HG03159 (cell line): ENCODE results near the gene ITPR1.
A peak's percentile ranks its signal among the peaks of the same experiment; 100 is the strongest.

ENCODE experiments used
- ATAC-seq: cut with Tn5 transposase; IDR thresholded peaks from one replicate; pipeline ENCODE4 v1.9.1; 2021; ENCODE audit warnings: mild to moderate bottlenecking, moderate library complexity; ENCODE audit not compliant: unreplicated experiment

The ITPR1 gene

DNA sequence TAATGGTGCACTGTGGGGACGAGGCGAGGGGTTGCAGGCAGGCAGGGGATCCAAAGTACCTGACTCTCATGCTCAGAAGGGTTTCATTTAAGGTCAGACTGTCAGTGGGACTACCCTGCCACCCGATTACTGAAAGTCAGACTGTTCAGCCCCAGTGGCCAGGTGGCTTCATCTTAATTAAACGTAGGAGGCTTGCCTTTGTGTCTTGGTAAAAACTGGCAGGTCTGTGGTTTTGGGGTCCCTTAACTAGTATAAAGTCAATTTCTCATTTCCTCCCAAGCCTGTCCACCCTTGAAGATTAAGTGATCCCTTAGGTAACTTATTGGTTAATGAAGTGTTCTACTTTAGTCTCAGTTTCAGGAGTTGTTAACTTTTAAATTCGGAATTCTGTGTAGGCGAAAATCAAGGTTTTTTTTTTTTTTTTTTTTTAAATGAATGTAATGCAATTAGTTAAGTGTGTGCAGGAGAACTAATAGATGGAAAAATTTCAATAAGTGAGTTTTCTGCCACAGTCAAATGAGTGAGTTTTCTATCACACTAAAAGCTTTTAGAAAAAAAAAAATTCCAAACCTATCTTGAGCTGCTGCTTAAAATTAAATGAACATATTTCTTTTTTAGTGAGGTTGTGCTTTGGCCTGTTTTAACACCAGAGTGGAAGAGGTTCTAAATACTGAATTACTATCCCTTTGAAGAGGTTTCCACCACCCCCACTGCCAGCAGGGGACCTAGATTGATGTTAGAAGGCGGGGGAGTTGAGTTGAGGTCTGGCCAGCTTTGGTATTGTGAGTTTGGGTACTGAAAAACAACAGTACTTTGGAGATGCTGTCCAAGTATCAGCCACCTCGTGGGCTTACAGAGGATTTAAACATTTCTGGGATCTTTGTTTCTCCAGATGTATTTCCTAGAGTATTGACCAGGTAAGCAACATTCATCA lies 15.2 kb downstream of the ITPR1 start:
- ATAC-seq, result peak; percentile 72

DNA sequence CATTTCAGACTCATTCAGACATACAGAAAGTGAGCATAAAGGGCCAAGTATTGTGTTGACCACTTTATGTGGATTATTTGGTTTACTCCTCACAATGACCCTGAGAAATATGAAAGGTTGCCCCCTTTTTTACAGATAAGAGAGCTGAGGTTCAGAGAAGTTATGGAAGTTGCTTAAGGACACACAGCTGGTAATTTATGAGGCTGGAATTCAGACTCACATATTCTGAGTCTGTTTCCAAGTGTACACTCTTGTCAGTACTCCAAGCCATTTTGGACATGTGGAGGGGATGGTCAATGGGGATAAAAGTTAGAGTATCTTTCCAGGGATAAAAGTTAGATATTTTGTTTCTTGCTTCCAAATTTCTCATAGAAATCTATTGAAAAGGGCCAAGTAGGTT lies 15.9 kb downstream of the ITPR1 start:
- no peak for ATAC-seq

DNA sequence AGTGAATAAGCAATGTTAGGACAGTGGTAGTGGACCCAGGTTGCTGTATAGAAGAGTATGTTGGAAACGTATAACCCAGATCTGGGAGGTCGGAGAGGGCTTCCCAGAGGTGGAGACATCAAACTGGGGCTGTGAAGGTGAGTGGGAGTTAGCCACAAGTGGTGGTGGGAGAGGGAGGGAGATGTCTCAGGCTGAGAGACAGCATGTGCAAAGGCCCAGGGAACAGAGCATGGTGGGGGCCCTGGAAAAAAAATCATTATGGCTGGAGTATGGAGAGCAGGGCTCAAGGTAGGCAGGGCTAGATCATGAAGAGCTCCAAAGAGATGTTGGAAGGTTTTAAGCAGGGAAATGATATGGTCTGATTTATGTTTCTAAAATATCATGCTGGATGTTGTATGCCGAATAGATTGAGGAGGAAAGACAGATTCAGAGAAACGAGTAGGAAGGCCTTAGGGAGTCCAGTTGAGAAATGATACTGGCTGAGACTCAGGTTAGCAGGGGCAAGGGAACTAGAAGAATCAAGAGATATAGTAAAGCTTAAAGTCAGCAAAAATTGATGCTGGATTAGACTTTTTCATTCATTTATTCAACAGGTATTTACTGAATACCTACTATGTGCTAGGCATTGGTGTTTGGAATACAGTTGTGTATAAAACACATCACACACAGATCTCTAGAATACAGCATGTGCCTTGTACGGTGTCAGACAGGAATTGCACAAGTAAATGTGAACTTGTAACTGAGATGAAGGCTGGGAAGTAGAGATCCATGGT lies 17.0 kb downstream of the ITPR1 start:
- no peak for ATAC-seq

DNA sequence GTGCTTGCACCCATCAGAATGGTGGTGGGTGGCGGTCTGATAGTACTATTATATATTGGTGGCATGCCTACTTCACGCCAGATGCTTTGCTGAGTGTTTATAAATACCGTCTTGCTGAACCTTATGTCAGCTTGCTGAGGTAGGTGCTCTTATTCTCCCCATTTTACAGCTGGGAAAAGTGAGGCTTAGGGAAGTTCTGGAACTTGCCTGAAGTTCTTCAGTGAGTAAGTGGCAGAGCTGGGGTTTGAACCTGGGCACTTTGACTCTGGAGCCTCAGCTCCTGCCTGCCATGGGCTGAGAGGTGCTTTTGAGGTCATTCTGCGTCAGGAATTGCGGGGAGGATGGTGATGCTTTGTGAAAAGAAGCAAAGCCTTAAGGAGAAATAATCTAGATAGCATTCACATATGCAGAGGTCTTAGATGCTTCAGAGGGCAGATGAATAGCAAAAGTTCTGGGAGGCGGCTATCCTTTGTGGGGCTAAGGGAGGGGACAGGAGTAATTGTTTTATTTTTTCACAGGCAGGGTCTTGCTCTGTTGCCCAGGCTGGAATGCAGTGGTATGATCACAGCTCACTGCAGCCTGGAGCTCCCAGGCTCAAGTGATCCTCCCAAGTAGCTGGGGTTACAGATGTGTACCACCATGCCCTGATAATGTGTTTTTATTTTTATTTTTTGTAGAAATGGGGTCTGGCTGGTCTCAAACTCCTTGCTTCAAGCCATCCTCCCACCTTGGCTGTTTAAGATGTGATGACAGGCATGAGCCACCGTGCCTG lies 18.5 kb downstream of the ITPR1 start:
- ATAC-seq, result no peak

DNA sequence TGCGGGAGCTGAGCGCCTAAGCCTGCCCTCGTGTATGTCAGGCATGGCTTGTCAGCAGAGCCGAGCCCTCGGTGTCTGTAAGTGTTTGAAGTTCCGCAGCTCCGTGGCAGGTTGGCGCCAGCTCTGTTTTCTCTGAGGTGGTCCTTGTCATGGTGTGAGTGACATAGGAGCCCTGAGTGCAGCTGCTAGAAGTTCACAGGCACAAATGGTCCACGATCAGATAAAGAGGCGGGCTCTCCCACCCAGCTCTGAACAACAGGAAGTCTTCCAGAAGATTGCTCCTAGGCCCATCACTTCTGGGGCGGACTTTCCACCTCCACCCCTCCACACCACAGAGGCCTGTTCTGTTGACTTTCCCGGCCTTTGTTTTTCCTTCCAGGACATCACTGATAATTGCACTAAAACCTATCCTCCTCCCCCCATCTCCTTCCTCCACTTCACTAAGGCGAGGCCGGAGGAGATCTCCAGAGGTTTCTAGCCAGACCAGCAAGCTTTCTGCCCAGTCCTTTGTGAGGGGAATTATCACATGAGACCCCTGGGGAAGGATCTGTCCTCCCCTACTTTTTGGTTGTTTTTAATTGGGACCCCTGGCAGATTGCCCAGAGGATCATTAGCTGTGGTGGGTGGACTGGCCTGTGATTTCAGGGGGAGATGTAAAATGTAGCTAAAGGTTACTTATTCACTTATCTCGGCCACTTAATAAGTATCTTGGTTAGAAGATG lies 19.9 kb downstream of the ITPR1 start:
- ATAC-seq, result no peak

DNA sequence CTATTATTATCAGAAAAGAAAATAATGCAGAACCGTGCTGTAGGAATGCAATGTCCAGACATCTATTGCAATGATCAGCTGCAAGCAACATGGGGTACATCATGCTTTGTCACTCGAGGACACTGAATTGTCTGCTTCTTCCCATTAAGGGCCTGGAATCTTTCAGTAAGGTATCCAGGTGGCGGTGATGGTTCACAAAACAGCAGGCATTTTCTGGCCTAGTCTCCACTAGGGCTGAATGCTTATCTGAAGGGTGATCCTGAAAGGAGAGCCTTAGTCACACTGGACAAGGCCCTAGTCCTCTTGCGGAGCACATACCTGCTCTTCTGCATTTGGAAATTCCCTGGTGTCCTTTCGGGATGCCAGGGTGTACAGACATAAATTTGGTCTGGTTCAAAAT lies 21.2 kb downstream of the ITPR1 start:
- no peak for ATAC-seq

DNA sequence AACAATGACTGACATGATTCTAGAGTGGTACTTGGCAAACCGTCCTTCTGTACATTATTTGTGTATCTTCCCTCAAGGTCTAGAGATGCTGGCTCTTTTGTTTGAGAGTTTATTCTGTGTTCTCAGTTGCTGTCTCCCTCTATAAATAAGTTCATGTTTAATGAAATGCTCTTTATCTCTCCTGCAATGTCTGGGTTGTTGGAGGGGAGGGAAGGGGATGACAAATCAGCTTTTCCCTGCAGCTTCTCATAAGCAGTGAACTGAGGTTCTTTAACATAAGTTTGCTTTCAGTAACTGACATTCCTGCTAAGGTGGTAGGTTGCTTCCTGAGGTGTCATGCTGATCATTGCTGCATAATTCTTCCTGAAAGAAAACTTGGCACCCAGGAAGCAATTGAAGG lies 21.8 kb downstream of the ITPR1 start:
- ATAC-seq, result no peak

DNA sequence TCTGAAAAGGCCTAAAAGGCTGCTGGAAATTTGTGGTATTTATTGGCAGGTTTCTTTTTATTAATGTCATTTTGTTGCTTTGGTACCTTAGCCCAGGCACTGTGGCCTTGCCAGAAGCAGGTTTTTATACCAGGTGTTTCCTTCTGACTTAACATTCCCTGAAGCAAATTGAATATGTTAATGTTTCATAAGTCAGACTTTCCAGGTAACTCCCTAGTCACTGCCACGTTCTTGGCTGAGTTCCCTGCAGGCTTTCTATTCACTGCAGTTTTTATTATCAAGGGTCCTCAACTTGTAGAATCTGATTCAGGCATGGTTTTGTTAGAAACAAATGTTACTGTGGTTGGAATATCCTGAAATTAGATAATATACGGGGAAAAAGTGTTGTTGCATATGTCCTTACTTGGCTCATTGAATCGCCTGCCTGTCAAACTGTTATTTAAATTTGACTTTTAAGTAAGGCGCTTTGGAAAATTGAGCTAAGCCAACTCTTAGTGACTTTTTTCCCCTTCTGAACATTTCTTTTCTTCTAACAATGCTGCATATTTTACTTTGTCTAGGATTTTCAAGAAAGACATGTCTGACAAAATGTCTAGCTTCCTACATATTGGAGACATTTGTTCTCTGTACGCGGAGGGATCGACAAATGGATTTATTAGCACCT lies 22.9 kb downstream of the ITPR1 start:
- ATAC-seq, result no peak

DNA sequence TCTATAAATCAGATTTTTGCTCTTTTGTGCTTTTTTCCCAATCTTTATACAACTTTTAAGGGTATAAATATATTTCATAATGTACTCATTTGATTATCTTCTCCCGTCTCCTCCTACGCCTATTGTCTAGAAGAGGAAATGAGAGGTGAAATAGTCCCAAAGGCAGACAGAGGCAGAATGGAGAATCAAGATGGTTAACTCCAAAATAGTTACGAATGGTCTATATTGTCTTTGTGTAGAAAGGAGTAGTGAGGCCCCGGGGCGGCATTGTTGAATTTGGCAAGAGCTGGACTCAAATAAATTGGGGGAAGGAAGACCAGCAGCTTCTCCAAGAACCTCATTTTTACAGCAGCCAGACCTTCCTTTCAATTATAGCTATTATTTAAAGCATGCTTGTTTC lies 23.9 kb downstream of the ITPR1 start:
- ATAC-seq, result no peak

DNA sequence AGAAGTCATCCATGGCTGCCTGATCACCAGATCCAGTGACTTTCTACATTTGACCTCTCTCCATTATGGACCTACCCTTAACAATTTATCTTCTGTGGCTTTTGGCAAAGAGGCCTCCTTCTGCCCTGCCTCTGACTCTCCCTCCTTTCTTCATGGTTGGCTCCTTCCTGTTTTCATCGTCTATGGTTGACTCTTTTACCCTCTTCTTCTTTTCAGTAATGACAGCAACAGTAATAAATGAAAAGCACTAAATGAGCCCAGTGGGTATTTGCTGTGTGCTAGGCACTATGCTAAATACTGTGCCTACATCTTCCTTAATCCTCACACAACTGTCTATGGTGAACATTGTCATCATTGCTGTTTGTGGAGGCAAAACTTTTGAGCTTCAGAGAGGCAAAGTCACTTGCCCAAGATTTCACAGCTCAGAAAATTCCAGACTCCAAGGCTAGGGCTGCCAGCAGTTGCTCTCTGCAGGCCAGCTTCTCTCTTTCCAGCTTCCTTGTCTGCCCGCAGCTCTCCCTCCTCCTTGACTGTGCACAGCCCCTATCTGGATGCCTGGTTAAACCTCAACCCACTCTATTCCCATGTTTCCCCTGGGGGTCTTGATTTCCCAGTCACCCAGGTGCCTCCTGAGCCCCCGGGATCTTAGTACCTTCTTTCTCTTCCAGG lies 24.6 kb downstream of the ITPR1 start:
- ATAC-seq, result no peak

DNA sequence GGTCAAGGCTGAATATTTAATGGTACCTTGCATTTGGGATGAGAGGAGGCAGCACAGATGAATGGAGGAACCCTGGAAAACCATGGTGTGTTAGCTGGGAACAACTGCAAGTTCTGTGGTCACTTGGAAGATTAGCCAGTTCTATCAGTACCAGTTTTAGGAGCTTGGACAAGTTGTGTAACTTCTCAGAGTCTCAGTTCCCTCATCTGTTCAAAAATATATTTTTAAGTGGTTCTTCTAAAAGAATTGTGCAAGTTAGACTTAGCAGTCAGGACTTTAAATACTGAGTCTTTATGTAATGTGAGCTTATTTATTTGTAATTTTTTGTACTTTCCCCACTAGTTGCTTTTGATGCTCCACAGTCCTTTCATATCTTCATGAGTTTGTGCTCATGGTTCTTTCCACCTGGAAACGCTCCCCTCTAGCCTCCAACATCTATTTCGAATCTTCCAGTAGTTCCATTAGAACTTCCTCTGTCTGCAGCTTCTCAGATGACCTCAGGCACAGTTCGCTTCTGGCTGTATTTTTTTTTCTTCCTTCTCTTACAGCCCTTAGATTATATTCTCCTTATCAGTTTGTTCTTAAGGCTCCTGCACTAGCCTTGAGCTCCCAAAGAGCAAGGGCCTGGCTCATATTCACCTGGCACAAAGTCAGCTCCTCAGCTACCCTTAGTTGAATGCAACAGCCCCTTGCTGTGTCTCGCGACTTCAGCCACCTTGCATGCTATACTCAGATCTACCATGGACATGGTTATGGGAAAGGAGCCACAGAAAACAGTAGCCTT lies 27.1 kb downstream of the ITPR1 start:
- no peak for ATAC-seq

DNA sequence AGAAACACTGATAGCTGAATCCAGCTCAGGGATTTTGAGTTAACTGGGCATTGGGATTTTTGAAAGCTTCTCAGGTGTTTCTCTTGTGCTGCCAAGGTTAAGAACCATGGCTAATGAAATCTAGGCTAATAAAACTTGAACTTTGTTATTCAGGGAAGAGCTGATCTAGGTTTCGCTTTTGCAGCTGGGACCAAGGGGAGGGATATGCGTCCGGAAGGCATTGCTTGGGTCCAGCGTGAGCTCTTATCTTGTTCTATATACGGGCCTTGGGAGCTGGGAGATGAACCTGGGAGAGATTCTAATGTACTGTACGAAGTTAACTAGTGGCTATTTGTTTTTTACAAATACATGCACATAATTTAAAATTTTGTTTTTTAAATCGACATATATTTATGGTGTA lies 29.8 kb downstream of the ITPR1 start:
- no peak for ATAC-seq

DNA sequence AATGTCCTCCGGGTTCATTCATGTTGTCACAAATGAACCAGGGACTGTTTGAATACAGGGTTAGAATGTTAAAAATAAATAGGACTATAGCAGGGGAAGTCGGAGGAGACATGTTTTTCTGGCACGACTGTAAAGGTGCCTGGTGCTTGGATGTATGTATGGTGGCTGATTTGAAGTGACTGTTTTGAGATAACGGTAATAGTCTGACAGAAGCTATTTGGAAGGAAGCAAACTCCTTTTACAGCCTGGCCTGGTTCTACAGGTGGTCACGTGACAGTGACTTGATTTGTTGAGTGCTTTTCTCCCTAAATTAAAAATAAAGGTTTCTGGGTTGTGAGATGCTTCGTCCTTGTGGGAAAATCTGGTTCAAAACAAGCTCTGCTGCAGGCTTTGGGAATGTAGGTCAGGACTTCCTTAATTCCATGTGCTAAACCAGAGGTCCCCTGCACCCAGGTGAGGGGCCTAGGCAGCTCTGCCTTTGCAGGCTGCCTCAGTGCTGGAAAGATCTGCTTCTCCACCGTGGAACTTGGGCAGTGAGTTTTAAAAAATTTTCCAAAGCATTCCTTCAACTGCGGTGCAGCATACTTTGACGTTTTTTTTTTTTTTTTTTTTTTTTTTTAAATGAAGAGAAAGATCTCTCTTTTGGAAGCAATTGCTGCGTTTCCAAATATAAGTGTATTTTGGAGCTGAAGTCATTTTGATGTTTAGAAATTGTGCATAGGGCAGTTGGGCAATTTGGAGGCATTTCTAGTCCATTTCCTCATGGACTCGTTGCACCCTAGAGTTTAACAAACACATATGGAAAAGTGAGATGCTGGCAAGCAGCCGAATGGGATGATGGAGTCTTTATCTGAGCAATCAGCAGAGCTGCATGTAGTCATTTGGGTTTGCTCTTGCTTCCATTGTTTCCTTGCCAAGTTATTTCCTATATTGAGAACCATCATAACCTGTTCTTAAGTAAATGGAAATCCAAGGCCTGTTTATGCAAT lies 30.9 kb downstream of the ITPR1 start:
- ATAC-seq, result no peak

DNA sequence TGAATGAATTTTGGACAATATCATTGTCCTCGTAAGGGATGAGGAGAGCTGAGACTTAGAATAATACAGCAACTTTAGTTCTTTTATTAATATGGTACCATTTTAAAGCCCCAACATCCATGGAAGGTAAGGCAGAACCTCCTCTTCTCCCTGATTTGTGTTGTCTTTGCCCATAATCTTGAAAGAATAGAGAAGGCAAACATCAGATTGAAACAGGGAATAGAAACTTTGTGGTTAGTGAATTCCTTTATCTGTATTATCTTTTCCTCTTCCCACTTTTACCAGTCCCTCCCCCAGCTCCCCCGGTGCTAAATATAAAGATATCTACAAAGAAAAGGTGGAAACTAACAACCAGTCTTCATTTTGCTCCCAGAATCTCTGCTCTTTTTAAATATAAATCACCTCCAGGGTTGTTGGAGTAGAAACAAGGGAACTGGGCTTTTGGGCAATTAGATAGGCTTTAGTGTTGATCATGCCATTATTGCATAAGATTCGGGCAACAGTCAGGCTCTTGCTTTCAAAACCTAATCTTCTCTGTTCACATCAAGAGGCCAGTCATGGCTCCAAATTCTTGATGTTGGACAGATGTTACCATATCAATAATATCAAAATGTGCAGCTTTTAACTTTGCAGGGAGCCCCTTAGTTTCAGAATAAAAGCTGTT lies 32.5 kb downstream of the ITPR1 start:
- ATAC-seq, result no peak

DNA sequence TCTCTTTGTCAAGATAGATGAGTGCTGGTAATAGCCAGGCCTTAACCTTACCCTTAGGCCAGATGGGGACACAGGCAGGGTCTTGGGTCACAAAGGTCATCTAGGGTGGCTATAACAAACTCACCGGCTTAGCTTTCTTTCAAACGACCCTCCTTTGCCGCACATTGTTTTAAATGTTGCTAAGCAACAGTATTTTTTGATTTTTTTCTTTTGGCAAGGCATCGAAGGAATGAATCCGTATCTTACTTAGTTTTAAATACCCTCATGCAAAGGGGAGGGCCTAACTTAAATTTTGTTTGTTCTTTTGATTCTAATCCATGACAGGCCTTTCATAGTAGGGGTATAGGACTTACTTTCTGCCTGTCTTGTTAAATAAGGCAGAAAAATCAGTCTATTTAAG lies 35.2 kb downstream of the ITPR1 start:
- ATAC-seq, result no peak

DNA sequence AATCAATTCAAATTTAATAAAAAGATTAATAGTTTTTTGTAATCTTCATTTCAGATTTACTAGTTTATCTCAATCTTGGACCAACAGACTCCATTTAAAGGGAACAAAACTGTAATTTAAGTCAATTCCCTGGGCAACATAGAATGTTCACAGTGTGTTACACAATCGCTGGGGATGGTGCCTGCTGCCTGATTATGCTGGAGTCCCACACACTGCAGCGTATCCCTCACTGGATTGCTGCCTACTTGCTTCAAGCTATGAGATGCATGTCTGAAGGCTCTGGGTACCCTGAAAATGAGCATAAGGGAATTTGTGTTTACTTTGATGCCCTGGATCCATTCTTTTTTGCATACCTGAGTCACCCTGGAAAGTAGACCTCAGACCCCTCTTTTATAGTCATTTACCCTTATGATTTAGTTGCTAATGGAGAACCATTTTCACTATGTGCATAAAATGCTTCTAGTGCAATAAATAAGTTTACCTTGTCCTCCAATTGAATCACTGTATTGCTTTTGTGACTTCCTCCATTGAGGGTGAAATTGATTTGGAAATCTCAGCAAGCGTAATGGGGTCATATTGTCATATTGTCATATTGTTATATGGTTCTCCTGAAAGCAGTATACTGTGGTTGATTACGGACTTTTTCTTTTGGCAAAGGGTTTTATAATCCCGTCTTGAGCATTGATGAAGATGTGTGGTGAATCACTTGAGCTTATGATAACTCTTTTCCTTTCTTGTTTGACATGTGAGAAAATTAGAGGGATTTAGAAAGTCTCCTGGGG lies 35.9 kb downstream of the ITPR1 start:
- no peak for ATAC-seq
